Nucleus accumbens (tissue), 56 donors: ENCODE results near the gene TMC3.

Experiments used
- DNase-seq, 56 donors: peaks; one replicate each; lab custom pipeline; 2025; lab: John Stamatoyannopoulos, UW

Gene TMC3

GRCh38 chr15:81301815-81302399 lies 72.1 kb downstream of the TMC3 start:
- DNase-seq, result peak in 5 of 56 donors; percentile 15 to 43 (median 19)

DNA sequence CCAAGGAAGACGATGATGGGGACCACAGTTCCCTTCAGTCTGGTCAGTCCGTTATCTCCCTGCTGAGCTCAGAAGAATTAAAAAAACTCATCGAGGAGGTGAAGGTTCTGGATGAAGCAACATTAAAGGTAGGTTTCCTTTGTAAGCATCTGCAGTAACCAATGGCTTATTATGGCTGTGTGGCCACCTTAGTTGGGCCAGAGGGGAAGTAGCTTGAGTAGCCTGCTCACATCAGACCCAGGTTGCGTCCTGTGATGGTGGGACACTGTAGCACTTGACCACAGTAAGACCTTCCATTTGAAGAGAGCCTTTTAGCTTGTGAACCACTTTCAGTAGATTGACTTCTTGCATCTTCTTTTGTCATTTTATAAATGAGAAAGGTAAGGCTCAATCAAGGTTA lies 72.6 kb downstream of the TMC3 start:
- DNase-seq, result no peak

DNA sequence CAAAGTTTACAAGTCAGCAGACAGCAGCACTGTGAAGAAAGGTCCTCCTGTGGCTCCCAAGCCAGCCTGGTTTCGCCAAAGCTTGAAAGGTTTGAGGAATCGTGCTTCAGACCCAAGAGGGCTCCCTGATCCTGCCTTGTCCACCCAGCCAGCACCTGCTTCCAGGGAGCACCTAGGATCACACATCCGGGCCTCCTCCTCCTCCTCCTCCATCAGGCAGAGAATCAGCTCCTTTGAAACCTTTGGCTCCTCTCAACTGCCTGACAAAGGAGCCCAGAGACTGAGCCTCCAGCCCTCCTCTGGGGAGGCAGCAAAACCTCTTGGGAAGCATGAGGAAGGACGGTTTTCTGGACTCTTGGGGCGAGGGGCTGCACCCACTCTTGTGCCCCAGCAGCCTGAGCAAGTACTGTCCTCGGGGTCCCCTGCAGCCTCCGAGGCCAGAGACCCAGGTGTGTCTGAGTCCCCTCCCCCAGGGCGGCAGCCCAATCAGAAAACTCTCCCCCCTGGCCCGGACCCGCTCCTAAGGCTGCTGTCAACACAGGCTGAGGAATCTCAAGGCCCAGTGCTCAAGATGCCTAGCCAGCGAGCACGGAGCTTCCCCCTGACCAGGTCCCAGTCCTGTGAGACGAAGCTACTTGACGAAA lies 74.3 kb downstream of the TMC3 start:
- no peak for DNase-seq

- no peak for DNase-seq
Measured at GRCh38 chr15:81299156-81299555, 74.9 kb downstream of the TMC3 start.

- no peak for DNase-seq
Measured at GRCh38 chr15:81298611-81299010, 75.4 kb downstream of the TMC3 start.

DNA sequence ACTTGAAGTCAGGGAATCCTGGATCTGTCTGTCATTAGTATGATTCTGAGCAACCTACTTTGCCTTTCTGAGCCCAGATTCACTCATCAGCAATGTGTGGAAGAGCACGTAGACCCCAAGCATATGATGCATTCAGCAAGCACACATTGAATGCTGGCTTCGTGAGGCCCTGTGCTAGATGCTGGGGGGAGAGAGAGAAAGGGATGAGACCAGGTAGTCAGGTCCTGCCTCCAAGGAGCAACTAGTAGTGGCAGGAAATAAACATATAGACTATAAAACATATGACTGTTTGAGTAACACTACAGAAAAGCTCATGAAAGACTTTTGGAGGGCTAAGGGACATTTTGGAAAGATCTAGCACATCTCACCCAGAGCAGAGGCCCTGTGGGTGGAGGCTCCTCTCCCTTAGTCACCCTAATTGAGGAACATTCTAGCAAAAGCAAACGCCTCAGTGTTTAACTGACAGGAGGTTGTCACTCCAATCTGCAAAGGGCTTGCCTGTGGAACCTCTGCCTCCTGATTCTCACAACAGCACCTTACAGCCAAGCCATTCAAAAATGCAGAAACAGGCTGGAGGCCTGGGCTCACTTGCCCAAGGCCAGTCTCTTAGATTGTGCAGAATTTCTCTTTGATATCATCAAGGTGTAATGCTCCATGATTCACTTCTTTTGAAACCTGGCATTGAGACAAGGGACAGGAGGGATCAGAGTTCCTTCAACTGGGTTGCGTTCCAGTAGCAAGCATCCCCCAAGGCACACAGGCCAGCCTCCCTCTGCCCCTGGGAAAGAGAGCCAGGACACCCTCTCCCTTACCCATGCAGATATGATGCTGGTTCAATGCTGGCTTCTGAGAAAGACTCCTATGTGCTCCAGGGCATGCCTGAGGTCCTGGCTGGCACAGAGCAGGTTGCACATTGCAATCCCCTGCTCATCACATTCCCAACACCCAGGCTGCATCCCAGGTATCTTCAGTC lies 76.1 kb downstream of the TMC3 start:
- no peak for DNase-seq

GRCh38 chr15:81297147-81297572 lies 76.9 kb downstream of the TMC3 start:
- DNase-seq, result no peak

DNA sequence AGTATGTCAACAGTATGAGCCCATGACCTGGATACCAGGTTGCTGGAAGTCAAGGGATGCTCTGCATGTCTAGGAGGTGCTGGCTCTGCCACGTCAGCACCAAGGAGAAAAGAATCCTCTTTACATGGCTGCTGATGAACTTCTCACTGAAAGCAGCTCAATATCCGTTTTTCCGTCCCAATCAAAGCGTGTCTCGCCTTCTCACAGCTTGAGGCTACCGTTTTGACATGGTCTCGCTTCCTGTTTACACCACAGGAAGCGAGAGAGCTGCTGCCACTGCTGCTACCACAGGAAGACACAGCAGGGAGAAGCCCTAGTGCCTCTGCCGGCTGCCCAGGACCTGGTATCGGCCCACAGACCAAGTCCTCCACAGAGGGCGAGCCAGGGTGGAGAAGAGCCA lies 77.3 kb downstream of the TMC3 start:
- peak in 7 of 56 donors; percentile 10 to 35 (median 16) for DNase-seq

DNA sequence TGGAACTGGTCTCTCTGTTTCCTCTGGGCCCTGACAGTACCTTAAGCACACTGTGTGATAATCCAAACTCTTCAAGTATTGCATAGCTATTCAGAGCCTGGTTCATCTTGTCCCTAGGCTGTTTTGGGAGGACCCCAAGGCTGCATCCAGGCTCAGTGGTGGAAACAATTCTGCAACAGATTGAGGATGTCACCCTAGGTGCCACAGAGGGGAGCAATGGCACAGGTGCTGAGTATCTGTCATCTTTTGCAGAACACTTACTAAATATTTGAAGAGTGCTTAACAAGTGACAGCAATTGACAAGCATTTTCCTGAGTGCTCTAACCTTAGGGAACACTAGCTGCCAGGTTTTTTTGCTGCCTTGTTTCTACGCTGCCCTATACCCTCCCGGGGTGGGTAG lies 77.8 kb downstream of the TMC3 start:
- DNase-seq, result no peak

DNA sequence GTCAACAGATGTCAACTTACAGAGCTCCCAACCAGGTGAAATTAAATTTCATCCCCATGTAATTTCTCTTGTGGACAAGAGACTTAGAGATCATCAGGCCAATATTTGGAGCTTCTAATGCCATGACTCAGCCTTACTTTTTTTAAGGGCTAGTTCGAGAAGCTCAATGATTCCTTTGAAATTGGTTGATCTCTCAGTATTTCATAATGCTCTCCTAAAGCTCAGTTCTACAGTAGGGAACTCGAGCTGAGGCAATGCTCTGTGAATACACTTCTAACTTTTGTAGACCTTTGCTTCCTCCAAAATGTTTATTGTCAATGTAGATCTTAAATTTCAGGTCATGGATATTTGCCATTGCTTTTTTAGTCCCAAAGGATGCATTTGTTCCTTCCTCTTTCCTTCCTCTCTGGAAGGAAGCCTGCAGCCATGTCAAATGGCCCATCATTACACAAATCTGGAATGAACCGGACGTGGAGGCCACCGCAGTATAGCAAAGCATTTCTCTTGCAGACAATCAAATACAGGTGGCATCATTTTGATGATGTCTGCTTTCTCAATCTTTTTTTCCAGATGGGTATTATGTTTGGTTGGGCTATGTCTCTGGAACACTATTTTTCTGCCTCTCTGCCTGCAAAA lies 78.4 kb downstream of the TMC3 start:
- no peak for DNase-seq

GRCh38 chr15:81294516-81294880 lies 79.5 kb downstream of the TMC3 start:
- DNase-seq, result no peak

- DNase-seq, result peak in 1 of 56 donors; percentile 34
Measured at GRCh38 chr15:81293728-81294515, 80.1 kb downstream of the TMC3 start.

DNA sequence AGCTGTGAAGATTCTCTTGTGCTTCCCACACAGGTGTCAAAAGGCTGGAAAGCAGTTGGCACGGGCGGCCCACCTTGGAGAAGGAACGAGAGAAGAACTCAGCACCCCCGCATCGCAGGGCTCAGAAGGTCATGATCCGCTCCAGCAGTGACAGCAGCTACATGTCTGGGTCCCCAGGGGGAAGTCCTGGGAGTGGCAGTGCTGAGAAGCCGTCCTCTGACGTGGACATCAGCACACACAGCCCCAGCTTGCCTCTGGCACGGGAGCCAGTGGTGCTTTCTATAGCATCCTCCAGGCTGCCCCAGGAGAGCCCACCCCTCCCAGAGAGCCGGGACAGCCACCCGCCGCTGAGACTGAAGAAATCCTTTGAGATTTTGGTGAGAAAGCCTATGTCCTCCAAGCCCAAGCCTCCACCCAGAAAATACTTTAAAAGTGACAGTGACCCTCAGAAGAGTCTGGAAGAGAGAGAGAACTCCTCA lies 81.5 kb downstream of the TMC3 start:
- DNase-seq, result peak in 1 of 56 donors; percentile 13

GRCh38 chr15:81291916-81292522 lies 82.0 kb downstream of the TMC3 start:
- no peak for DNase-seq

- no peak for DNase-seq
Measured at GRCh38 chr15:81289910-81290309, 84.1 kb downstream of the TMC3 start.

- DNase-seq, result no peak
Measured at GRCh38 chr15:81288616-81289015, 85.4 kb downstream of the TMC3 start.

DNA sequence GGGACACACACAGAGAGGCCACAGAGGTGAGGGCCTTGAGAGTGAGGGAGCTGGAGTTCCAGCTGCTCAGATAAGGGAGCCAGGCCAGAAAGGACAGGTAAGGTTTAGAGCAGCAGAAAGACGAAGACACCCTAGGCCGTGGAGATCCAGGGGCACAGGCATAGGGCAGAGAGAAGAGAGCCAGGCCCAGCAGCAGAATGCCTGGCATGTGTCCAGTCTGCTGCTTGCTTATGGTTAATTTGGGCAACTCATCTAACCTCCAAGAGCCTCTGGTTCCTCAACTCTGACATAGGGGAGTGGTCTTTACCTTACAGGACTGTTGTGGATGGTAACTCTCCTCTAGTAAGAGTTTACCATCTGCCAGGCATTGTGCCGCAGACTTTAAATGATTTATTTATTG lies 86.0 kb downstream of the TMC3 start:
- DNase-seq, result no peak

GRCh38 chr15:81286621-81287121 lies 87.3 kb downstream of the TMC3 start:
- no peak for DNase-seq

DNA sequence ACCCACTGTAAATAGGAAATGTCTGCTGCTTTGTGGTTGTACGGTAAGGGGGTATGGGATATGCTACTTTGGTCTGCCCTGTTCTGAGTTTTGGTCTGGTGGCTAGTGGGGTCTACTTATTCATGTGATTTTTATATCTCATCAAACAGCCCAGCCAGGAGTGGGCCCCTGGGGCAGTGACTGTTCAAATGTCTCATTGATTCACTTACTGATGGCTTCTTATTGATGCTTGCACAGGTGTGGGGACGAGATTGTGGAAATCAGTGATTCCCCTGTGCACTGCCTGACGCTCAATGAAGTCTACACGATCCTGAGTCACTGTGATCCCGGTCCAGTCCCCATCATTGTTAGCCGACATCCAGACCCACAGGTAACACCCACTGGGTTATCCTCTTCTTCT lies 88.6 kb downstream of the TMC3 start:
- DNase-seq, result no peak
